OCI-LY1 (cell line): ENCODE data around the gene CORO2B.

Source experiments
- H2AFZ ChIP-seq: fragments of 200-600 bp; sonication (generic), shearing (Covaris generic); 2 replicates; pipeline ENCODE4 v1.6.0; 2014; ENCODE audit warnings: antibody characterized with exemption, mild to moderate bottlenecking, low read length
- H3F3A ChIP-seq: fragments of 200-600 bp; sonication (generic), shearing (Covaris generic); 2 replicates; pipeline ENCODE4 v1.6.0; 2014; ENCODE audit warnings: mild to moderate bottlenecking, antibody characterized with exemption, low read length, moderate library complexity; ENCODE audit not compliant: insufficient read depth
- H3K27ac ChIP-seq: fragments of 200-600 bp; sonication (generic); 2 replicates; pipeline ENCODE4 v1.5.1; 2014; ENCODE audit warnings: low read length, mixed run types, mild to moderate bottlenecking, low read depth; ENCODE audit not compliant: poor library complexity, severe bottlenecking
- H3K27me3 ChIP-seq: fragments of 200-600 bp; sonication (generic); 2 replicates; pipeline ENCODE4 v1.6.0; 2014; ENCODE audit warnings: antibody characterized with exemption, mild to moderate bottlenecking, low read length, moderate library complexity; ENCODE audit not compliant: insufficient read depth
- H3K36me3 ChIP-seq: fragments of 200-600 bp; sonication (generic); 2 replicates; pipeline ENCODE4 v1.6.1; 2014; ENCODE audit warnings: mild to moderate bottlenecking, antibody characterized with exemption, low read length, moderate library complexity, mixed read lengths; ENCODE audit not compliant: insufficient read depth
- H3K4me1 ChIP-seq: fragments of 200-600 bp; sonication (generic); 2 replicates; pipeline ENCODE4 v1.5.1; 2014; ENCODE audit warnings: mild to moderate bottlenecking, low read length, moderate library complexity; ENCODE audit not compliant: insufficient read depth, severe bottlenecking
- H3K4me2 ChIP-seq: fragments of 200-600 bp; sonication (generic), shearing (Covaris generic); 2 replicates; pipeline ENCODE4 v1.6.1; 2014; ENCODE audit warnings: low read length
- H3K4me3 ChIP-seq: fragments of 200-600 bp; sonication (generic); 2 replicates; pipeline ENCODE4 v1.5.1; 2014; ENCODE audit warnings: low read length, low read depth, mild to moderate bottlenecking, mixed read lengths; ENCODE audit not compliant: poor library complexity, severe bottlenecking
- H3K79me2 ChIP-seq: fragments of 200-600 bp; shearing (Covaris generic); 2 replicates; pipeline ENCODE4 v1.6.1; 2016; ENCODE audit warnings: mixed run types, low read length, mixed read lengths; ENCODE audit not compliant: insufficient read depth
- H3K9ac ChIP-seq: fragments of 200-600 bp; sonication (generic), shearing (Covaris generic); 2 replicates; pipeline ENCODE4 v1.6.1; 2014; ENCODE audit warnings: mild to moderate bottlenecking, low read length, mixed read lengths
- H3K9me2 ChIP-seq: fragments of 200-600 bp; sonication (generic), shearing (Covaris generic); 2 replicates; pipeline ENCODE4 v1.6.1; 2014; ENCODE audit warnings: low read depth, mild to moderate bottlenecking, low read length, mixed read lengths
- H3K9me3 ChIP-seq: fragments of 200-600 bp; shearing (Covaris generic); 2 replicates; pipeline ENCODE4 v1.6.1; 2014; ENCODE audit warnings: low read length, mixed read lengths
- H4K20me1 ChIP-seq: fragments of 200-600 bp; sonication (generic), shearing (Covaris generic); 2 replicates; pipeline ENCODE4 v1.6.0; 2016; ENCODE audit warnings: mild to moderate bottlenecking, low read length; ENCODE audit not compliant: insufficient read depth
- EZH2 ChIP-seq: fragments of 200-600 bp; sonication (generic), shearing (Covaris generic); IDR thresholded peaks from 2 replicates; pipeline ENCODE4 v1.8.0; 2017; ENCODE audit warnings: borderline replicate concordance, mixed run types, mild to moderate bottlenecking, antibody characterized with exemption, low read length, moderate library complexity, mixed read lengths
- TF ChIP-seq, protein P1 (sequence below): fragments of 200-600 bp; sonication (generic), shearing (Covaris generic); IDR thresholded peaks from 2 replicates; pipeline ENCODE4 v1.5.1; 2017; ENCODE audit warnings: mild to moderate bottlenecking, antibody characterized with exemption, low read length, moderate library complexity, mixed read lengths

Gene CORO2B

DNA sequence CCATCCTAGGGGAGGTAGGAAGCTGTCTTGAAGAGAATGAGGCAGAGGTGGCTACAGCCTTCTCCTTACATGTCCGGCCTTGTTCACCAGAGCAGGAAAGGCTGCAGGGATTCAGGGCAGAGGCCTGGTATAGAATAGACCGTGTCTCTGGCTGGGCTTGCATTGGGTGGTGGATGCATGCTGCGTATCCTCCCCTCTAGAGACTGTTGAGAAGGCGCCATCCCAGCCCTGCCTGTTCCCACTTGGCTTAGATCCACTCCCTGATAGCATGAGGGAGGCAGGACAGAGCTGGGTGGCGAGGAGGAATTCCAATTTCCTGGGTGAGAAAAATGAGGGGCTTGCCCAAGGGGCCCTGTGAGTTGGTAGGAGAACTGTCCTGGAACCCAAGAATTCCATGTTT is 57.5 kb downstream of the CORO2B start:
- H3K9ac ChIP-seq, result no peak overlapping the region
- TF ChIP-seq EZH2, result no peak
- TF ChIP-seq, protein P1, sequence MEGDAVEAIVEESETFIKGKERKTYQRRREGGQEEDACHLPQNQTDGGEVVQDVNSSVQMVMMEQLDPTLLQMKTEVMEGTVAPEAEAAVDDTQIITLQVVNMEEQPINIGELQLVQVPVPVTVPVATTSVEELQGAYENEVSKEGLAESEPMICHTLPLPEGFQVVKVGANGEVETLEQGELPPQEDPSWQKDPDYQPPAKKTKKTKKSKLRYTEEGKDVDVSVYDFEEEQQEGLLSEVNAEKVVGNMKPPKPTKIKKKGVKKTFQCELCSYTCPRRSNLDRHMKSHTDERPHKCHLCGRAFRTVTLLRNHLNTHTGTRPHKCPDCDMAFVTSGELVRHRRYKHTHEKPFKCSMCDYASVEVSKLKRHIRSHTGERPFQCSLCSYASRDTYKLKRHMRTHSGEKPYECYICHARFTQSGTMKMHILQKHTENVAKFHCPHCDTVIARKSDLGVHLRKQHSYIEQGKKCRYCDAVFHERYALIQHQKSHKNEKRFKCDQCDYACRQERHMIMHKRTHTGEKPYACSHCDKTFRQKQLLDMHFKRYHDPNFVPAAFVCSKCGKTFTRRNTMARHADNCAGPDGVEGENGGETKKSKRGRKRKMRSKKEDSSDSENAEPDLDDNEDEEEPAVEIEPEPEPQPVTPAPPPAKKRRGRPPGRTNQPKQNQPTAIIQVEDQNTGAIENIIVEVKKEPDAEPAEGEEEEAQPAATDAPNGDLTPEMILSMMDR, result no peak
- no peaks in the 10 kb centered on the region for H3K36me3 ChIP-seq
- H3K27me3 ChIP-seq, result no peaks in the 10 kb centered on the region
- no peaks in the 10 kb centered on the region for H4K20me1 ChIP-seq
- no peaks in the 10 kb centered on the region for H3K9me3 ChIP-seq
- H2AFZ ChIP-seq, result no peak overlapping the region
- no peaks in the 10 kb centered on the region for H3K79me2 ChIP-seq
- no peak overlapping the region for H3K4me3 ChIP-seq
- H3K9me2 ChIP-seq, result no peaks in the 10 kb centered on the region
- peaks cover 44% of the 10 kb centered on the region for H3K4me1 ChIP-seq
- H3K27ac ChIP-seq, result no peak overlapping the region
- no peaks in the 10 kb centered on the region for H3F3A ChIP-seq
- H3K4me2 ChIP-seq, result no peak overlapping the region

DNA sequence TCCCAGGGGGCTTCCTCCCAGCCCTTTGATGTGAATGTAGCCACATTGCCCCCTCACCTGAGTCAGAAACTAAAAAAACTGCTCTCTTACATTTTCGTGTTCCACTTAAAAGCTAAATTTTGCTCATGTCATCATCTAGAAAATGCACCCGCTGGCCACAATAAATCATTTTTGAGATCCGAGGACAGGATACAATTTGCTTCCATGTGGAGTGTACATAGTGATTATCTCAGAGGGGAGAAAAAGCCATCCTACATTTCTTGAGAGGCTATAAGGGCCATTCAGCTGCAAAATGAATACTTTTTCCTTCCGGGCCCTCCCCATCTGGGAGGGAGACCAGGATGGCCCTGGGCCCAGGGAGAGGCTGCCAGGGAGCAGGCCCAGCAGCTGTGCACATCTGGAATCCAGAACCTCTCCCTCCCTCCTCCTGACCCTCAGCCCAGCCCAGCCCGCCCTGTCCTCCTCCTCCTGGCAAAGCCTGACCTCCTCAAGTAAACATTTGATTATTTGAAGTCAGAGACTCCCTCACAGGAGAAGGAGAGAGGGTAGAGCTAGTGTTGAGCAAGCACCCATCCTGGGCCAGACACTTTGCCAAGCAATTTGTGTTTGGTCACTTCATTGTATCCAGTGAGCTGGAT is 59.1 kb downstream of the CORO2B start:
- TF ChIP-seq EZH2, result no peak
- TF ChIP-seq, protein P1, result no peak
- no peak overlapping the region for H2AFZ ChIP-seq
- no peak overlapping the region for H3K4me3 ChIP-seq
- no peaks in the 10 kb centered on the region for H4K20me1 ChIP-seq
- no peaks in the 10 kb centered on the region for H3K9me2 ChIP-seq
- no peaks in the 10 kb centered on the region for H3K79me2 ChIP-seq
- H3K4me1 ChIP-seq, result peaks cover 27% of the 10 kb centered on the region
- no peak overlapping the region for H3K9ac ChIP-seq
- H3K27ac ChIP-seq, result no peak overlapping the region
- H3K27me3 ChIP-seq, result no peaks in the 10 kb centered on the region
- H3K9me3 ChIP-seq, result no peaks in the 10 kb centered on the region
- H3K4me2 ChIP-seq, result no peak overlapping the region
- H3F3A ChIP-seq, result no peaks in the 10 kb centered on the region
- H3K36me3 ChIP-seq, result no peaks in the 10 kb centered on the region

DNA sequence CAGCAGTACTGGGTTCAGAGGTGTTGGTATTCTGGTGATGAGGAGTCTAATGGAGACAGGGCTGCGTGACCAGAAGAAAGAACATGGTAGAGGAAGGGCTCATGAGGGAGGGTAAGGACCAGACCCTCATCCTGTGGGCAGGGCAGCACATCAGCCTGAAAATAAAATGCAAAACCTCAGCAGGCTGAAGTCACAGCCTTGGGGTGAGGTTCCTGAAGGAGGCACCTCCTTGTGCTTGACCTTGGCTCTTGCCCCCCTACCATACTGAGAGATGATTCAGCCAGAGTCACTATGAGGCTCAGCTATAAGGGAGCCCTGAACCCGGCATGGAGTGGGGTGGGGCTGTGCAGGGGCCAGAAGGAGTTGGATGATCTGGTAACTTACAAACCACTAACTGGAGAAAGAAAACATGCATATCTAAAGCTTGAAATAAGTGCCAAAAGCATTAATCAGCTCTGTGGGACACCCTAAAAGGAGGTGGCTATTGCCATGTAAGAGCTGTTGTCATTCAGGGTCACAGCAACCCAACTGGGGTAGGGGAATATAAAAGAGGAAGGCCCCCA is 60.2 kb downstream of the CORO2B start:
- Histone ChIP-seq H3K4me2 (no peak overlapping the region), H3K36me3 (no peaks in the 10 kb centered on the region), H3F3A (no peaks in the 10 kb centered on the region), H3K9me2 (no peaks in the 10 kb centered on the region), H3K9ac (no peak overlapping the region), H3K4me1 (peaks cover 16% of the 10 kb centered on the region), H3K27ac (no peak overlapping the region), H2AFZ (no peak overlapping the region), H4K20me1 (no peaks in the 10 kb centered on the region), H3K79me2 (no peaks in the 10 kb centered on the region), H3K9me3 (no peaks in the 10 kb centered on the region), H3K27me3 (no peaks in the 10 kb centered on the region), H3K4me3 (no peak overlapping the region)
- TF ChIP-seq EZH2, result no peak
- TF ChIP-seq, protein P1, result no peak
